Esophagus squamous epithelium (tissue), 4 donors: Measurements from ENCODE around the gene DISP2.

Source experiments
- POLR2A ChIP-seq, 4 donors: fragments of 450-650 bp; IDR thresholded peaks; one replicate each; pipeline ENCODE4 v1.6.1; 2017; ENCODE audit warnings: antibody characterized with exemption in 4 of 4, mild to moderate bottlenecking in 4 of 4, moderate library complexity in 3 of 4
- TF ChIP-seq, protein P1 (sequence below), 6 experiments: fragments of 450-650 bp in 4 of 6; fragments of 200-600 bp in 2 of 6; sonication (generic) in 2 of 6; IDR thresholded peaks; one replicate each; pipeline ENCODE4 v1.5.1; 2016 to 2019; ENCODE audit warnings: antibody characterized with exemption in 6 of 6, mild to moderate bottlenecking in 4 of 6, moderate library complexity in 4 of 6

GRCh38 chr15:40336744-40337122 is 21.3 kb upstream of the DISP2 start:
- TF ChIP-seq, protein P1, sequence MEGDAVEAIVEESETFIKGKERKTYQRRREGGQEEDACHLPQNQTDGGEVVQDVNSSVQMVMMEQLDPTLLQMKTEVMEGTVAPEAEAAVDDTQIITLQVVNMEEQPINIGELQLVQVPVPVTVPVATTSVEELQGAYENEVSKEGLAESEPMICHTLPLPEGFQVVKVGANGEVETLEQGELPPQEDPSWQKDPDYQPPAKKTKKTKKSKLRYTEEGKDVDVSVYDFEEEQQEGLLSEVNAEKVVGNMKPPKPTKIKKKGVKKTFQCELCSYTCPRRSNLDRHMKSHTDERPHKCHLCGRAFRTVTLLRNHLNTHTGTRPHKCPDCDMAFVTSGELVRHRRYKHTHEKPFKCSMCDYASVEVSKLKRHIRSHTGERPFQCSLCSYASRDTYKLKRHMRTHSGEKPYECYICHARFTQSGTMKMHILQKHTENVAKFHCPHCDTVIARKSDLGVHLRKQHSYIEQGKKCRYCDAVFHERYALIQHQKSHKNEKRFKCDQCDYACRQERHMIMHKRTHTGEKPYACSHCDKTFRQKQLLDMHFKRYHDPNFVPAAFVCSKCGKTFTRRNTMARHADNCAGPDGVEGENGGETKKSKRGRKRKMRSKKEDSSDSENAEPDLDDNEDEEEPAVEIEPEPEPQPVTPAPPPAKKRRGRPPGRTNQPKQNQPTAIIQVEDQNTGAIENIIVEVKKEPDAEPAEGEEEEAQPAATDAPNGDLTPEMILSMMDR (IDR thresholded peaks at IDR 0.05): no peak
- TF ChIP-seq POLR2A (IDR thresholded peaks at IDR 0.05): no peak
